Inflammatory macrophage (primary cell): Measurements from ENCODE around the gene ITLN2.
"Not testable (repeated sequence)": the region's sequence is repeated elsewhere in the genome, so short reads cannot be mapped to it uniquely, and the experiment has no call there.

Experiments
- DNase-seq, 2 donors: peaks; one replicate each; pipeline ENCODE4 v3.0.0-alpha.2; 2020 to 2022
- total RNA-seq, 18 experiments: gene quantifications; one replicate each; lab custom pipeline; 2026; ENCODE audit warnings: mixed read lengths in 6 of 18, inconsistent platforms in 2 of 18; lab: John Stamatoyannopoulos, UW

The ITLN2 gene
- 0 to 0.13 (median 0) reads per million in 18 experiments for total RNA-seq

- DNase-seq = peak; percentile 51 to 57
Observed at GRCh38 chr1:160954158-160955104, at the start of gene ITLN2. ITLN2 (minus strand) TSS chr1:160954809; CDS start chr1:160954741, 68 bp downstream.

- no peak for DNase-seq
Observed at GRCh38 chr1:161001525-161001924, 46.9 kb upstream of the ITLN2 start.

GRCh38 chr1:161000736-161001480 lies 46.3 kb upstream of the ITLN2 start:
- DNase-seq = no peak

GRCh38 chr1:160999376-160999775 lies 44.8 kb upstream of the ITLN2 start:
- DNase-seq = no peak

DNA sequence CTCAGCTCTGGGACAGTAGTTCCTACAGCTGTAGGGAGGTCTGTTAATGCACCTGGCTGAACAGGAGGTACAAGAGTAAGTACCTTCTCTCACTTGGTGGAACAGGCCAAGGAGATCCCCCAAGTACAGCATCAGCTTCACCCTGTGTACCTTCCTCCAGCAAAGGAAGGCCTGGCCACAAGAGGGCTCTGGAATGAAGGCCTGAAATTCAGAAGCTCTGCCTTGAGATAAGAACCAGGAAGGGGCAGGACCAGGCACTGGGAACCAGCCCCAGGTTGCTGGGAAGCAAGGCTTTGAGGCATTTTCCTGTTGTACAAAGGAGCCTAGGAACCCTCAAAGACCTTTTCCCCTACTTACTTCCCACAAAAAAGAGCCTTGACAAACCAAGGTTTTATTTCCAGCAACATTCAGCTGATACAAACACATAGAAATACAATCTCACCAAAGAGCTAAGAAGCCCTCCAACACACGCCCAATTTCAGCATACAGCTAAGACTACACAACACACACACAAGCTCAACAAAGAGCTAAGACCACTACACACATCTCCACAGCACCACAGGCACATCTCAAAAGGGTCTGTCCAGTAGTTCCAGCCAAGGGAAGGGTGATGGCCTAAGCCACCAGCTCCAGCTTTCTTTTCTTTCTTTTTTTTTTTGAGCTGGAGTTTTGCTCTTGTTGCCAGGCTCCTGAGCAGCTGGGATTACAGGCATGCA lies 42.9 kb upstream of the ITLN2 start:
- peak; percentile 72 to 74 for DNase-seq

- DNase-seq = peak; percentile 25 to 47
Observed at GRCh38 chr1:160996178-160996577, 41.6 kb upstream of the ITLN2 start.

- peak; percentile 35 to 51 for DNase-seq
Observed at GRCh38 chr1:160993544-160994193, 39.1 kb upstream of the ITLN2 start.

DNA sequence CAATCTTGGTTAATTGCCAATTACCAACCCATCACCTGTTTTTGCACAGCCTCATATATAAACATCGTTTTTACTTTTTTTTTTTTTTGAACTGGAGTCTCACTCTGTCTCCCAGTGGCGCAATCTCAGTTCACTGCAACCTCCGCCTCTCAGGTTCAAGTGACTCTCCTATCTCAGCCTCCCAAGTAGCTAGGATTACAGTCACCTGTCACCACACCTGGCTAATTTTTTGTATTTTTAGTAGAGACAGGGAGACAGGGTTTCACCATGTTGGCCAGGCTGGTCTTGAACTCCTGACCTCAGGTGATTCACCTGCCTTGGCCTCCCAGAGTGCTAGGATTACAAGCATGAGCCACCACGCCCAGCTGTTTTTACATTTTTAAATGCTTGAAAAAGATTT lies 37.4 kb upstream of the ITLN2 start:
- not testable (repeated sequence) for DNase-seq

DNA sequence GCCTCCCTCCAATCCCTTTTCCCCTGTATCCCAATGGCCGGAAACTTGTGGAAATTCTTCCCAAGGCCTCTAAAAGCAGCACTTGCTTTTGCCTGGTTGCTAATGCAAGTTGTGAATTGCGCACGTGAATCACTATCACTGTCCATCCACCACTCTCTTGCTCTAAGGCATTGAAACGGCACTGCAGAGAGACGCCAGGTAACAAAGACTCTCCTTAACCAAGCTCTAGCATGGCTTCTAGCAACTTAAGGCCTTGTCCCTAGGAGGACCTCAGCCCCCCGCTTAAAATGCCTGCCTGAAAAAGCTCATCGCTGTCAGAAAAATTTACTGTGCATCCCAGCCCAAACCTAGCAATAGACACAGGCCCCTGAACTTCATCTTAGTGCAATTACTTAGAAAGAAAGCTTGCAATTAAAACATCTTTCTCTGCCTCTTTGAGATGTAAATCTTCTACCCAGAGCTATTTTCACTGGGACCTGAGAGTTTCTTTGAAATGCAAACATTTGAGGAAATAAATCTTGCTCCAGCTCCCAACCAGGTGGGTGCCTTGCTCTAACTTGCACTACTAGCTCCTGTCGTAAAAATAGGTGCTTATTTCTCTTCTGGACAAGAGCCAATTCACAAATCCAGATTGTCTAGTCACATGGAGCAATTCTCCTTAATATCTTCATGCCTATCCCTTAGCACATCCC lies 32.9 kb upstream of the ITLN2 start:
- DNase-seq = no peak

- no peak for DNase-seq
Observed at GRCh38 chr1:160985723-160986122, 31.1 kb upstream of the ITLN2 start.

- peak; percentile 42 to 52 for DNase-seq
Observed at GRCh38 chr1:160981584-160982411, 27.2 kb upstream of the ITLN2 start.

- DNase-seq = peak in 1 of 2 donors; percentile 20
Observed at GRCh38 chr1:160979286-160979685, 24.7 kb upstream of the ITLN2 start.

DNA sequence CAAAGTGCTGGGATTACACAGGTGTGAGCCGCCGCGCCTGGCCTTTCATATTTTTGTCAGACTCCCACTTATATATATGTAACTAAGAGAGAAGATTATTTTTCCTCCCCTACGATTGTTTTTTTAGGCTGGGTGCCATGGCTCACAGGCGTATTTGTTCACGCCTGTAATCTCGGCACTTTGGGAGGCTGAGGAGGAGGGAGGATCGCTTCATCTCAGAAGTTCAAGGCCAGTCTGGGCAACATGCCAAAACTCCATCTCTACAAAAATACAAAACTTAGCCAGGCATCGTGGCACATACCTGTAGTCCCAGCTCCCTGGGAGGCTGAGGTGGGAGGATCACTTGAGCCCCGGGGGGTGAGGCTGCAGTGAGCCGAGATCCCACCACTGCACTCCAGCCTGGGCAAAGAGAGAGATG lies 23.9 kb upstream of the ITLN2 start:
- DNase-seq = no peak

- no peak for DNase-seq
Observed at GRCh38 chr1:160975026-160975425, 20.4 kb upstream of the ITLN2 start.

GRCh38 chr1:160973491-160973890 lies 18.9 kb upstream of the ITLN2 start:
- no peak for DNase-seq

- DNase-seq = no peak
Observed at GRCh38 chr1:160972939-160973338, 18.3 kb upstream of the ITLN2 start.

- no peak for DNase-seq
Observed at GRCh38 chr1:160971618-160972056, 17.0 kb upstream of the ITLN2 start.

- DNase-seq = no peak
Observed at GRCh38 chr1:160963521-160963920, 8.9 kb upstream of the ITLN2 start.

DNA sequence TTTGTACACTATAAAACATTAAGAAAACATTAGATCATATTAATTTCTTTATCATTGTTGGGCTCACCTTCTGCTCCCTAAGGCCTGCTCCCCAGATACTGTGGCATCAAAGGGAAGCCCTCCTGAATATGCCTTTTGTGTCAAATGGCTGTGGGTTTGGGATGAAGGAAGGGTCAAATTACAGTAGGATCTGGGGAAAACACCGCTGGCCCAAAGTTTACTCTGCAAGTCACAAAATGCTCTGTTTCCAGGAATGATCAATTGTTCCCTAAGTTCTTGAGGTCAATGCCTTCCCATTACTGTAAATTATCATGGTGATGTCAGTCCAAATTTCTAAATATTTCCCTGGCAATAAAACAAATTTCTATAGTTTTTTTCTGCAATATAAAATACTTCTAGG lies 6.8 kb upstream of the ITLN2 start:
- no peak for DNase-seq

DNA sequence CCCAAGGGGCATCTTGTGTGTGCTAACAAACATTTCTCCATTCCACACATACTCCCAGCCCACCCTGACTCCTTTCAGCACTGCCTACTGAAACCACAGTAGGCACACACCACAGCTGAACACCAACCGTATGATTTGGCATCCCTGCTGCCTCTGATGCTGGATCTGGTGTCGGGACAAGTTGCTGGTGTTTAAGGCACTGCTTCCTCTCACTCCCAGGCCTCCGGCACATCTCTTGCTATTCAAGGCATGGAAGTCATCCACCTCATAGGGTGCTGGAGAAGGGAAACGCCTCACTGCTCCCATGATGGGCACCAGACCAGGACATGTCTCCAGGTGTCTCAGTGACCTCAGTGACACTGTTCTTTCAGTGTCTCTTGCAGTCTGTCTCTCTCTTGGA lies 2.4 kb upstream of the ITLN2 start:
- no peak for DNase-seq

DNA sequence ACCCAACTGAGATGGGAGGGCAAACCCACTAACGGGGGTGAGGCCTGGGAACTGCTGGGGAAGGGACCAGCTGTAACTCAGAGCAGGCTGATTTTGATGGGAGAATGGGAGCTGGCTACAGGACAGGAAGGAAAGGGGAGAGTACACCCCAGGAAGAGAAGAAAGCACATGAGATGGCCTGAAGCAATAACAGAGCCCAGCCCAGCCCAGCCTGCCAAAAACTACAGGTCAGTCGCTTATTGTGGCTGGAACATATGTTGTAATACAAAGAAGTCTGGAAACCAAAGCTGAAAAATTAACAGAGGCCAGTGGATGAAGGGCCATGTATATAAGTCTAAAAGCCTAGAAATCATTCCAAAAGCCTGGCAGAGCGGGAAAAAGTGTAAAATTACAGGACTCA lies 1.6 kb downstream of the ITLN2 start:
- no peak for DNase-seq
